ENCODE data around the gene HCRT.

The HCRT gene

DNA sequence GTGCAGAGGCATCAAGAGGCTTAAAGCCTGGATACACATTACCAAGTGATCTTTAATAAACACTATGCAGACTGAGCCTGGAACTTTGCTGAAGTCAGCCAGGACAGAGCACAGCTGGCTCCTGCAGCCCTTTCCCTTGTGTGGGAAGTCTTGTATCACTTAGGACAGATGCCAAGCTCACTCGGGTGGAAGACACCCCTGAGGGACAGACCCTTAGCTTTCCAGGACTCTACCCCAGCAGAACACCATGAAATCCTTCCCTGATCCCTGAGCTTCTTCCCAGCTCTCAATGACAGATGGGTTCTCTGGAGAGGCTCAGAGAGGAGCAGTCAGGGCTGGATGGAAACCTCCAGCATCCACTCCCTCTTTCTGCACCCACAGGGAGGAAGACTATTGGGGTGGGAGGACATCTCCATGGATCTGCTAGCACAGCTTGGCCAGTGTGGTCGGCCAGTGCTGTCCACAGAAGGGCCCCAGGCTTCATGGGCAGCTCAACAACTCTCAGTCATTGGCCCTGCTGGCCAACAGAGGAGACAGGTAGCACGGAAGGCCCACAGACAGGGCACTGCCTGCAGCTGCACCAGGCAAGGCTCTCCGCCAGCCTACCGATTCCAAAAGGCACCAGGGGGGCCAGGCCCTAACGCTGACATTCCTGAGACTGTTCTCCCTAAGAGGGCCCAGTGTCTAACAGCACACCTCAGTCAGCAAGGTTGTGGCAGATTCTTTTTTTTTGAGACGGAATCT is 46.3 kb downstream of the HCRT start:
- no peak for DNase-seq (ENCODE audit: low read depth in 2 of 2)

DNA sequence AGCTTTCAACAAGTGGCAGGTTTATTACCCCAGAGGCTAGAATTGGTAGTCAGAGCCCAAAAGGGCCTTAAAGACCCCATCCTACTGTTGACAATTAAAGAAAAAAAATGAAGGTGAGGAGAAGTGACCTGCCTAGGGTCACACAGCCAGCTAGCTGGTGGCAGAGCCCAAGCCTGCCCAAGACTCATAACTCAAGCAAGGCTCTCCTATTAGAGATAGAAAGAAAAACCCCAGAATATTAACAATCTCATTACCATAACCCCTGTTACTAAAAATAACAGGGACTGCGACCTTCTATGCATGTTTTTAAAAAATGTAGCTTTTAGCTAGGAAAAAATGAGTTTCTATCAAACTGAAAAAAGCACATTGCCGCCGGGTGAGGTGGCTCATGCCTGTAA is 48.6 kb downstream of the HCRT start:
- no peak for DNase-seq (ENCODE audit: low read depth in 2 of 2)

DNA sequence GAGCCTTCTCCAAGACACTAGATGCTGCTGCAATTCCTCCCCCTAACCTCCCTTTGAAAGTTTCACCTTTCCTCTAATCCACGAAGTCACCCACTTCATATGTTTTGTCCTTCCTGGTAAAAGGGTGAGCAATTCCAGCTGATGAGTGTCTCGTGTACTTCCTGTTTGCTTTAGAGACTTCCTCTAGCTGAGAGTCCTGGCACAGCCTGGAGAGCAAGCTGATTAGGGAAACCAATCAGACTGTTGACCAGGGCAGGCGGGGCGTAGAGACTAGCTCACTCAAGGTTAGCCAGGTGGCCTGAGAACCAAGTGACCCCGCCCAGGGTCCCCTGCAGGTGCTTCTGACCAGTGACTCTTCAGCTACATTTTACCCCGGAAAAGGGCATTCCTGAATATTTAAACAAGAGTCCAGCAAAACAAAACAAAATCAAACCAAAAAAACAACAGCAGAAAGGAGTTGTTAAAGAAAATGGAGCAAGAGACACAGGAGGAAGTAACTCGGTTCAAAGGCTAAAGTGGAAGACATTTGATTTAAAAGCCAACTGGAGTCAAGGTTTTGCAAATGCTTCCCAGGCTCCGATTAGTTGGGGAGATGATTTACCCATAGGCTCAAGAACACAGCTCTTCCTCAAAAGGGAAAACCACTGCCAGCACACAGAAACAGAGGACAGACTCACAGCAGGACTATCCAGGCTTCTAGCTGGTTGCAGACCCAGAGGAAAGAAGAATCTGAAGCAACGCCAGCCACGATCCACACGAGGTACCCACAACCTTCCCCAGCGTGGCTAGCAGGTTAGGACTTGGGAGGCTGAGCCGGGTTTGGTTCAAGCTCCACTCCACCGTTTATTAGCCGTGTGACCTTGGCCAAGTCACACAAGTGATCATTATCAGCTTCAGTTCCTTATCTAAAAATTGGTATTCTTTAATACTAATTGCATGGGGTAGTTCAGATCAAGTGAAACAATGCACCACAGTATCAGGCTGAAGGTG is 49.3 kb downstream of the HCRT start:
- DNase-seq (ENCODE audit: low read depth in 2 of 2) = no peak

DNA sequence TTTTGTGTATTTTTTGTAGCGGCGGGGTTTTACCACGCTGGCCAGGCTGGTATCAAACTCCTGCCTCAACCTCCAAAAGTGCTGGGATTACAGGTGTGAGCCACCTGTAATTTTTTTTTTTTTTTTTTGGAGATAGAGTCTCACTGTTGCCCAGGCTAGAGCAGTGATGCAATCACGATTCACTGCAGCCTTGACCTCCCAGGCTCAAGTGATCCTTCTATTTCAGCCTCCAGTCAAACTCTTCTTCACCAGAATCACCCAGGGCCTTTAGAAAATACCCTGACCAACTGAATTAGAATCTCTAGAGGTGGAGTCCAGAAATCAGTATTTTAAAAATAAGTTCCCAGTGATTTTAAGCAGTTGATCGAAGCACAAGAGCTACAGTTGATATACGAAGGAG is 50.1 kb downstream of the HCRT start:
- DNase-seq (ENCODE audit: low read depth in 2 of 2) = no peak
